ENCODE data around the gene TNIK.
"Not testable (repeated sequence)": the region's sequence is repeated elsewhere in the genome, so short reads cannot be mapped to it uniquely, and the experiment has no call there.

TNIK gene

GRCh38 chr3:171309906-171310359, 150.3 kb downstream of the TNIK start:
- DNase-seq (ENCODE audit: low read depth), result no peak

- DNase-seq (ENCODE audit: low read depth), result no peak
Observed at GRCh38 chr3:171307988-171308387, 152.2 kb downstream of the TNIK start.

GRCh38 chr3:171307046-171307585, 153.1 kb downstream of the TNIK start:
- no peak for DNase-seq (ENCODE audit: low read depth)

GRCh38 chr3:171306631-171307030, 153.6 kb downstream of the TNIK start:
- DNase-seq (ENCODE audit: low read depth), result no peak

- not testable (repeated sequence) for DNase-seq (ENCODE audit: low read depth)
Observed at GRCh38 chr3:171305823-171306222, 154.4 kb downstream of the TNIK start.

GRCh38 chr3:171304498-171304897, 155.7 kb downstream of the TNIK start:
- not testable (repeated sequence) for DNase-seq (ENCODE audit: low read depth)

GRCh38 chr3:171304017-171304416, 156.2 kb downstream of the TNIK start:
- not testable (repeated sequence) for DNase-seq (ENCODE audit: low read depth)

- DNase-seq (ENCODE audit: low read depth), result no peak
Observed at GRCh38 chr3:171301998-171302397, 158.2 kb downstream of the TNIK start.

GRCh38 chr3:171301002-171301401, 159.2 kb downstream of the TNIK start:
- no peak for DNase-seq (ENCODE audit: low read depth)

- no peak for DNase-seq (ENCODE audit: low read depth)
Observed at GRCh38 chr3:171297951-171298350, 162.3 kb downstream of the TNIK start.

GRCh38 chr3:171297207-171297606, 163.0 kb downstream of the TNIK start:
- no peak for DNase-seq (ENCODE audit: low read depth)

- no peak for DNase-seq (ENCODE audit: low read depth)
Observed at GRCh38 chr3:171295484-171296373, 164.5 kb downstream of the TNIK start.

GRCh38 chr3:171293142-171293782, 166.9 kb downstream of the TNIK start:
- no peak for DNase-seq (ENCODE audit: low read depth)

GRCh38 chr3:171290680-171291079, 169.5 kb downstream of the TNIK start:
- DNase-seq (ENCODE audit: low read depth), result no peak

- DNase-seq (ENCODE audit: low read depth), result no peak
Observed at GRCh38 chr3:171289291-171289690, 170.9 kb downstream of the TNIK start.

- not testable (repeated sequence) for DNase-seq (ENCODE audit: low read depth)
Observed at GRCh38 chr3:171287761-171288160, 172.4 kb downstream of the TNIK start.

- no peak for DNase-seq (ENCODE audit: low read depth)
Observed at GRCh38 chr3:171286580-171287249, 173.5 kb downstream of the TNIK start.

- no peak for DNase-seq (ENCODE audit: low read depth)
Observed at GRCh38 chr3:171285287-171285686, 174.9 kb downstream of the TNIK start.

GRCh38 chr3:171284308-171285075, 175.7 kb downstream of the TNIK start:
- DNase-seq (ENCODE audit: low read depth), result no peak

GRCh38 chr3:171283848-171284222, 176.4 kb downstream of the TNIK start:
- no peak for DNase-seq (ENCODE audit: low read depth)

- no peak for DNase-seq (ENCODE audit: low read depth)
Observed at GRCh38 chr3:171283183-171283847, 176.9 kb downstream of the TNIK start.

Data from stimulated activated CD8-positive, alpha-beta memory T cell treated with anti-CD3 and anti-CD28 coated beads, Interleukin-15, amount 100 ng/mL, for 1 hour (primary cell).